HG03175 (cell line): ENCODE data around the gene FCRL4.
A peak's percentile ranks its signal among the peaks of the same experiment; 100 is the strongest.

Source experiments
- ATAC-seq: cut with Tn5 transposase; IDR thresholded peaks from one replicate; pipeline ENCODE4 v1.9.1; 2021; ENCODE audit warnings: mild to moderate bottlenecking, moderate library complexity; ENCODE audit not compliant: unreplicated experiment

FCRL4 gene

GRCh38 chr1:157597959-157598667 lies at the start of gene FCRL4:
Gene FCRL4 (minus strand): TSS chr1:157598085. CDS start chr1:157597944, 141 bp downstream.
- ATAC-seq: peak; percentile 74

DNA sequence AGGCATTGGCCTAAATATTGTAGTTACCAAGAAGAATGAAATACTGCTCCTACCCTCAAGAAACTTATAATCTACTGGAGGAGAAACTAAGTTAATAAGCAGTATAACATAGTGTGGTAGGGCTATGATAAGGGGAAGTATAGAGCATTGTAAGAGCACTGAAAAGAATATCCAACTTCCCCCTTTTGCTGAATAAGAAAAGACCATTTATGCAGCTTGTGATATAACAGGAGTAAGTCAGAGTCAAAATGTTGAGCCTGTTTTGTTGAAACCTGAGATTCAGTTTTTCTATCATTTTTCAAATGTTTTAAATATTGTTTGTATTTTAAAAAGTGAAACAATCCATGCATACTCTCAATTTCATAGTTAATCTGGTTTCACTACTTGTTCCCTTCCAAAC lies 48.3 kb upstream of the FCRL4 start:
- no peak for ATAC-seq

DNA sequence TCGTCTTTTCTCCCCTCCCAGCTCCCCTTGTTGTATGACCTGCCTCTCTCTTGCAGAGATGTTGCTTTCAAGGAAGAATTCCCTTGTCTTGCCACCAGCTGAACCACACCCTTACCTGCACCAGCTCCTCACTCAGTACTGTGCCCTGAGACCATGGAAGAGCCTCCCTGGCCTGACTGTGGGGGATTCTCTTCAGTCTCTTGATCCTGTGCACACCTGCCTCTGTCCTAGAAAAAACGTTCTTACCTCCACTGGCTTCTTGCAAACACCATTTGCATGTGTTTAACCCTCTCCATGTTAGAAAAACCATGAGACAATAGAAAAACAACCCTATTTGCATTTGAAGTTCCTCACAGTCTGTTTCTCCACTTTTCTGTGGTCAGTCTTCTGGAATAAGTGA lies 43.3 kb upstream of the FCRL4 start:
- no peak for ATAC-seq

DNA sequence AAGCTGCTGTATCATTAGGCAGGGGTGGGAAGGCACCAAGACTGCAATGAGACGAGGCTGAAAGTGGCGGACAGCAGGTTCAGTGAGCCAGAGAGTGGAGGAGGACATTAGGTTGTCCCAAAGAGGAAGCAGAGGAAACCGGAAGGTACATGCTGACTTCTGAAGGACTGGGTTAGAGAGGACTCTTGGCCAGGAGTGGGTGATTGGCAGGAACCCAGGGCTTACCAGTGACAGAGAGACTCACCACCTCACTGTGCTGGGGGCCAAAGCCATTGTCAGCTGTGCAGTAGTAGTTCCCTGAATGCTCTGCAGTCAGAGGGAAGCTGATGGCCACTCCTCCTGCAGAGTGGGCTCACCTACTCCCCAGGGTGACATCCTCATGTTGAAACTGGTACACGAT lies 41.9 kb upstream of the FCRL4 start:
- no peak for ATAC-seq

DNA sequence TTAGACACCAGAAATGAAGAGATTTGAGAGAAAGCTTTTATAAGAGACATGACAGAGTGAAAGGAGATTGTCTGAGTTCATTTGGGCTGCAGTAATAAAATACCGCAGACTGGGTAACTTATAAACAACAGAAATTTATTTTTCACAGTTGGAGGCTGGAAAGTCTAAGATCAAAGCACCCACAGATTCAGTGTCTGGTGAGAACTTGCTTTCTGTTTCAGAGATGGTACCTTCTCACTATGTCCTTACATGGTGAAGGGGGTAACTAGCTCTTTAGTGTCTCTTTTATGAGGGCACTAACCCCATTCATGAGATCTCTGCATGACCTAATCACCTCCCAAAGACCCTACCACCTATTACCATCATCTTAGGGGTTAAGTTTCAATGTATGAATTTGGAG lies 30.9 kb upstream of the FCRL4 start:
- ATAC-seq: no peak

GRCh38 chr1:157626099-157626498 lies 28.2 kb upstream of the FCRL4 start:
- peak; percentile 70 for ATAC-seq

DNA sequence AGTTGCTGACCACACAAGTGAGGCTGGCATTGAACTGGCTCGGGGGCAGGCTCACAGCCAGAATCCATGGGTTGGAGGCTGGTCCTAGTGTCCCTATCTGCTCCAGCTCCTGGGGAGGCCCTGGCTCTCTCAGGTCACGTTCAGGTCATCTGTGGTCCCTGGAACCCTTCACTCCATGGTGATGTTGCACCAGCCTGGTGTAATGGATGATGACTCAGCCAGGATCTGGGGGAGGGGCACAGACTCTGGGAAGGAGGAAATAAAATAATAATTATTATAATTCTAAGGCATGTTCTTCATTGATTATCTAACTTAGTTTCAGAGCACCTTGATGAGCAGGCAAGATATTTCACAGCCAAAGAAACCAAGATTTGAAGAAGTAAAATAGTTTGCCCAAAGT lies 26.6 kb upstream of the FCRL4 start:
- no peak for ATAC-seq

DNA sequence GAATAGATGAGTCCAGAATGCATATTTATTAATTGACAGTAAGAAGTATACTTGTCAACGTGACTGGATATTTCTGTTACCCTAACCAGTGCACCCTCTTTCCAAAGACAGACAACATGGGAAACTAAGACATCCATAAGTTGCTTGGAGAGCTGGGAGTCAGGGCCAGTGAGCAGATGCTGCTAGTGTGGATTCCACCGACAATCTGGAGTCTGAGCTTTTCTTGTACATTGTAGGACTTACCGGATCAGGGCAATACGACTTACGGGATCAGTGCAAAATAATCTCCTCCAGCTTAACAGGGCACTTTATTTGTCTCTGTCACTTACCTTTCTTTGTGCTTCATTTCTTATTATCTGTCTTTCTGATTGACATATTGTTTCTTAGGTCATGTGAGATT lies 24.6 kb upstream of the FCRL4 start:
- ATAC-seq: no peak

DNA sequence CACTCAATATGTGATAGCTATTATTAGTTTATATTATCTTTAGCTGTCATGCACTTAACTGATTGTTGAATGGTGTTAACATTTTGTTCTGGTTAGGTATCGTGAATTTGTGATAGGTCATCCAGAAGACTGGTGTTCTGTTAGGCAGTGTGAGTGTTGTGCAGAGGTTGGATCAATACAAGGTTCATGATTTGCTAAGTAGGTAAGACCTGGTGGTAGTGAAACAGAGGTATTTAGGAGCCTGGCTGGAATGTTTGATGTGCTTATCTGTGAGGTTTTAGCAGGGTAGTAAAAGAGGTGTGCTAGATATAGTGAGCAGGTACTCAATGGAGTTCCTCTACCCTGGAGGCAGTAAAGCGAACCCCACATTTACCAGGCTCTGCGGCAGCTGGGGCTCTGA lies 20.3 kb upstream of the FCRL4 start:
- ATAC-seq: no peak

GRCh38 chr1:157600236-157600635 lies 2.4 kb upstream of the FCRL4 start:
- ATAC-seq: no peak

- ATAC-seq: peak; percentile 43
These were observed 1.5 kb downstream of the FCRL4 start for GRCh38 chr1:157596384-157596783.

DNA sequence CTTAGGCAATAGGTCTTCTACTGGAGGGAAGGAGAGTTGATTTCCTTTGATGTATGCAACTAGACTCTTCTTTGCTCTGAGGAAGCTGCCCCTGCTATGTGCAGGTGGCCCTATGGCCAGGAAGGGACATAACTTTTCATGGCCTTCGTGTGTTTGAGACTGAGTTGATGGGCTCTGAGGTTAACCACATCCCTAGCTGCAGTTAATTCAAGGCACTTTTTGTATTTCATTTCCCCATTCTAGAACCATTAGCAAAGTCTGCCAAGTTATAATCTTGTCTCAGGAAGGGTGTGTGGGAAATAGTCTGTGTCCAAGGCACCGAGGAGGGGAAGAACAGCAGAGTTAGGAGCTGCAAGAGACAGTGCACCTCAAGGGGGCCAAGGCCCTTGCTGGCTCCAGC lies 2.5 kb downstream of the FCRL4 start:
- ATAC-seq: peak; percentile 57

DNA sequence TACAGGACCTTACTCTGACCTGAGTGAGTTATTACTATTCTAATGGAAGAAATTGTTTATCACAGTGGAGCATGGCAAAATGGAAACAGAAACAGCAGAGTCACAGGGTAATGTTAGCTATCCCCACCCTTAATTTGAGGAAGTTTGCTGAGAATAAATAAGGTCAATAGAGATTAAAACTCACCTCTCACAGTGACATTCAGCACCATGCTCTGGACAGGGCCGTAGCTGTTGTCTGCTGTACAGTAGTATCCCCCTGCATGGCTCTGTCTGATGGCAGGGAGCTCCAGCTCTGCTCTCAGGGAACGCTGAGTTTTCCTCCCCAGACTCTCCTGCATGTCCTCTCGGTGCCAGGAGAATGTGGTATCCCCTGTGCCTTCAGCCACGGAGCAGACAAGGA lies 11.9 kb downstream of the FCRL4 start:
- ATAC-seq: no peak

DNA sequence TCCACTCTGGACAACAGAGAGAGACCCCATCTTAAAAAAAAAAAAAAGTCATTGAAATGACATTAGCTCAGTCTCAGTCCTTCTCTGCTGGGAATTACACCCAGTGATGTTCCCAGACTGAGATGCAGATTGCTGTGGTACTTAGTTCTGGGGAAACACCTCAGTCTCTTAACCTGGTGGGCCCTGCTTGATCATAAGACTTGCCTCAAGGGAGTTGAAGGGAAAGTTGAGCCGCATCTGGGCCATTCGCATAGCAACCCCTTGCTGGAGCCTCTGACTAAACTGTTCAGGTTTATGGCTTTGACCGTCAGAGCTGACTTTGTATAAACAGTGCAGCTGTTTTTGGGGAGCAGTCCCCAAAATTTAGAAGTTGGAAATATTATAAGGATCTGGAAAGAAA lies 13.4 kb downstream of the FCRL4 start:
- no peak for ATAC-seq

GRCh38 chr1:157580828-157581210 lies 17.1 kb downstream of the FCRL4 start:
- no peak for ATAC-seq

DNA sequence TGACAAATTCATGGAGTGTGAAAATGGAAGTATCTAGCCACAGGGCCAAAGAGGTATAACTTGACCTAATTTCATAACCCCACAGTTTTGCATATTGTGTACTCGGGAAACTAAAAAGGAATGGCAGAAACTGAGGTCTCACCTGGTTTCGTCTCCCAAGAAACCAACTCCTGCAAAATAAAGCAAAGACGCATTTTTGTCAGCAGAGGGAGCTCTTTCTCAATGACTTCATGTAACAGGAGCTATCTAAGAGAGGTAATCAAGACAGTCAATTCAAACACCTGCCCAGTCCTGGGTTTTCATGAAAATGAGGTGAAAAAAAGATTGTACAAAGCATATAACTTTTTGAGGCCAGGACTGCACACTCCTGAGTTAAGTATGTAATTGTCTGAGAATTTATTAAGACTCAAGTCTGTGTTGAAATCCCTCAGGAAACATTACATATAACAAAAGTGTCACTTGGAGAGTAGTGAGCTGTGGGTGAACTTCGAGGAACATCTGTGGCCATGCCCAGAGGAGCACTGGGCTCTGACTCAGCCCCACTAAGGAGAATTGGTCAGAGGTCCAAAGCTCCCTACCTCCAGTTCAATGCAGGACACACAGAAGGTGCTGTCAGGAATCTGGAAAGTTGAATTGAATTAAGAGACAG lies 17.6 kb downstream of the FCRL4 start:
- no peak for ATAC-seq

DNA sequence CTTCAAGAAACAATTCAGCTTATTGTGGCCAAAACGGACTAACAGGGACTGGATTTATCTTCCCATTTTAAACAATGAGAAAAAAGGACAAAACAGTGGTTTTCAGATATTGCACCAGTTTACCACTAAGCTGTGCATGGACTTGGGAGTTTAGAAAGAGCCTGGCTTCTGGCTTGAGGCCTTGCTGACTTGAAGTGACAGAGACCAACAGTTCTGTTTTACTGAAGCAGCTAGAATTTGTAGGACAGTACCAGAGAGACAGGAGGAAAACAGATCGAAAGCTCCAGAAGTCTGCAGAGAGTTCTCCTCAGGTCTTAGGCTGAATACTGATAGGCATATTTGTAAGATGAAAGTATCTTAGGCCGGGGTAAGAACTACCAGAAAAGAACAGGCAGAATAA lies 20.5 kb downstream of the FCRL4 start:
- ATAC-seq: no peak

GRCh38 chr1:157575744-157576143 lies 22.1 kb downstream of the FCRL4 start:
- ATAC-seq: peak; percentile 75

- no peak for ATAC-seq
These were observed 23.0 kb downstream of the FCRL4 start for GRCh38 chr1:157574836-157575235.

GRCh38 chr1:157566484-157567300 lies 31.2 kb downstream of the FCRL4 start:
- peak; percentile 39 for ATAC-seq

DNA sequence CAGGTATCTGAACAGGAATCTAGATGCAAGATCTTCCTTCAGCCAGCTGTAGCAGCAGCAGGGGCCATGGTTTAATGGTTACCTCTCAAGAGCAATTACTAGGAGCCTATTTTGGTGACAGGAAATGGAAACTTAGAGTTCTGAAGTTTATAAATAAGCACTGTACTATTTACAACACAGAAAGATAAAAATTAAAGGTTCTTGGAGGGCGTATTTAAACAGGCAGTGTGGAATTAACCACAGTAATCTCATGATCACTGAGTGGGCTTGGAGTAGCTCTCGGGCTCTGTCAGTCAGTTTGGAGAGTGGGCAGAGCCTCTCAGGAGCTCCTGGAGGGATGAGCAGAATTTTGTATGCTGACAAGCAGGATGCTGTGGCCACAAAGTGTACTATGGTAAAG lies 35.4 kb downstream of the FCRL4 start:
- ATAC-seq: peak; percentile 77

- ATAC-seq: no peak
These were observed 39.8 kb downstream of the FCRL4 start for GRCh38 chr1:157558119-157558518.
